COLO829 (cell line): ENCODE results near the gene SLC25A38.

Experiments
- DNase-seq: peaks from one replicate; pipeline ENCODE4 v3.0.0; 2012; ENCODE audit warnings: low spot score

The SLC25A38 gene

GRCh38 chr3:39376959-39377634 lies 6.1 kb upstream of the SLC25A38 start:
- DNase-seq = no peak

GRCh38 chr3:39378088-39378487 lies 5.1 kb upstream of the SLC25A38 start:
- peak; percentile 39 for DNase-seq

- no peak for DNase-seq
These were observed 4.0 kb upstream of the SLC25A38 start for GRCh38 chr3:39378957-39379777.

GRCh38 chr3:39379778-39380155 lies 3.4 kb upstream of the SLC25A38 start:
- no peak for DNase-seq

GRCh38 chr3:39381432-39381831 lies 1.7 kb upstream of the SLC25A38 start:
- DNase-seq = no peak

- DNase-seq = peak; percentile 97
These were observed 903 bp downstream of the SLC25A38 start for GRCh38 chr3:39383881-39384664.

- no peak for DNase-seq
These were observed 1.5 kb downstream of the SLC25A38 start for GRCh38 chr3:39384665-39385000.

GRCh38 chr3:39385456-39386090 lies 2.4 kb downstream of the SLC25A38 start:
- DNase-seq = no peak

- DNase-seq = no peak
These were observed 3.1 kb downstream of the SLC25A38 start for GRCh38 chr3:39386318-39386717.

GRCh38 chr3:39387411-39387975 lies 4.3 kb downstream of the SLC25A38 start:
- no peak for DNase-seq

GRCh38 chr3:39388153-39388552 lies 5.0 kb downstream of the SLC25A38 start:
- DNase-seq = no peak

- DNase-seq = no peak
These were observed 5.6 kb downstream of the SLC25A38 start for GRCh38 chr3:39388741-39389248.

- DNase-seq = no peak
These were observed 7.0 kb downstream of the SLC25A38 start for GRCh38 chr3:39390181-39390580.

GRCh38 chr3:39396690-39397089 lies 13.5 kb downstream of the SLC25A38 start:
- no peak for DNase-seq

GRCh38 chr3:39398700-39399099 lies 15.5 kb downstream of the SLC25A38 start:
- no peak for DNase-seq

GRCh38 chr3:39401983-39402382 lies 18.8 kb downstream of the SLC25A38 start:
- DNase-seq = no peak

- DNase-seq = no peak
These were observed 21.9 kb downstream of the SLC25A38 start for GRCh38 chr3:39404943-39405686.

GRCh38 chr3:39405687-39406367 lies 22.7 kb downstream of the SLC25A38 start:
- DNase-seq = no peak

GRCh38 chr3:39406368-39407258 lies 23.4 kb downstream of the SLC25A38 start, which contains the start of gene RPSA:
Gene RPSA (plus strand): TSS chr3:39406720. CDS start chr3:39407654, 934 bp downstream.
- peak; percentile 98 for DNase-seq
